NCI-H510A (cell line): ENCODE results near the gene OR4A16.

Experiments used
- DNase-seq: peaks from one replicate; lab custom pipeline; 2025; lab: John Stamatoyannopoulos, UW

OR4A16 gene, protein sequence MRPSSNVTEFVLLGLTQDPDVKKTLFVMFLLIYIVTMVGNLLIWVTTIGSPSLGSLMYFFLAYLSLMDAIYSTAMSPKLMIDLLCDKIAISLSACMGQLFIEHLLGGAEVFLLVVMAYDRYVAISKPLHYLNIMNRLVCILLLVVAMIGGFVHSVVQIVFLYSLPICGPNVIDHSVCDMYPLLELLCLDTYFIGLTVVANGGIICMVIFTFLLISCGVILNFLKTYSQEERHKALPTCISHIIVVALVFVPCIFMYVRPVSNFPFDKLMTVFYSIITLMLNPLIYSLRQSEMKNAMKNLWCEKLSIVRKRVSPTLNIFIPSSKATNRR

GRCh38 chr11:55342901-55343300 is at the start of gene OR4A16:
OR4A16 (plus strand) TSS chr11:55343201; CDS start chr11:55343201, 0 bp downstream.
- DNase-seq, result no peak

DNA sequence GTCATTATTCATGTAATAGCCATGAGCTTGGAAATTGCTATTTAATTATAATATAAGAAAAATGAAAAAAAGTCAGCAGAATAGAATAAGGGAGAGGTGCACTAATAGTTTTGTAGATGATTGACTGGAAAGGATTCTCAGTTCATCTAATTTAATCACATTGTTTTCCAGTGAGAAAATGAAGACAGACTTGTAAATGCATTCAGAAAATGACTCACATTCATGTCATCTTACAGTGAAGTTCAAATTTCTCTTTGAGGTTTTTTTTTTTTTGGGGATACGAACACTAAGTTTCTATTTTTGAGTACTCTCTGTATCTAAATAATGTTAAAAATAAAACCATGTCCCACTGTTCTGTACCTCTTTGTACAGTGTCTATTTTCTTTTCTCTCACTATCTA is 18.5 kb upstream of the OR4A16 start:
- no peak for DNase-seq

DNA sequence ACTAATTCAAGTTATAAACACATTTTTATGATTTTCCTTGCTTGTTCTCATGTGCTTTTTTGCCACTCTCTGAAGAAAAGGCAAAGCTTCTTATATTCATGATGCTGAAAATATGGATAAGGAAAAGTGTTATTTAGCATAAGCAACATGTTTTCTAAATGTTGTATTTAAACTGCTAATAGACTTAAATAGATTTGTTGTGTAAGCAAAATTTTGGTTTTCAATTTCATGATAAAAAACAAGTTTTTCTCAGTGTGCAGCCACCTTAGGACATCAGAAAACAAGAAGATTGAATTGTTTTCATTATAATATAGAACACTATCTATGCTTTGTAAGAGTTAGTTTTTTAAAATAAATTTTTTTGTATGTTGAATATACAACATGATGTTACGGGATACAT is 2.3 kb downstream of the OR4A16 start:
- DNase-seq, result no peak

DNA sequence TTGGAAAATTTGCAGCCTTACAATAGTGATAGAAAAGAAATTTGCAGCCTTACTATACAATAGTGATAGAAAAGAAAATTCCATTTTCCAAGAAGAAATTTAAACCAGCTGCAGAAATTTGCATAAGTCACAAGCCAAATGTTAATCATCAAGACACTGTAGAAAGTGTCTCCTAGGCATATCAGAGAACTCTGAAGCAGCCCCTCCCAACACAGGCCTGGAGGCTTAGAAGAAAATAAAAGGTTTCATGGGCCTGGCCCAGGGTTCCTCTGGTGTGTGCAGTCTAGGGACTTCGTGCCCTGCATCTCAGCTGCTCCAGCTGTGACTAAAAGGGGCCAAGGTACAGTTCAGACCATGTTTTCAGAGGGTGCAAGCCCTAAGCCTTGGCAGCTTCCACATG is 6.0 kb downstream of the OR4A16 start:
- DNase-seq, result no peak

- no peak for DNase-seq
Observed at GRCh38 chr11:55357560-55358184, 14.7 kb downstream of the OR4A16 start.

DNA sequence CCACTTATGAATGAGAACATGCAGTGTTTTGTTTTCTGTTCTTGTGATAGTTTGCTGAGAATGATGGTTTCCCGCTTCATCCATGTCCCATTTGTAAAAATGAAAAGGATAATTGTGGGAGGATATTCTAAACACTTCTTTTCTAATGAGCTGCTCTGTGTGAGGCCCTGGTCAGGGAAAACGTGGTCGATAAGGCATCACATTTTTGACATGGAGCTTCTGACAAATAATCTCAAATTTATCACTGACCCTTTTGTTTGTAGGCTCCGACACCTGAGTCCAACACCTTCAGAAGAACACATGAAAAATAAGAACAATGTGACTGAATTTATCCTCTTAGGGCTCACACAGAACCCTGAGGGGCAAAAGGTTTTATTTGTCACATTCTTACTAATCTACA is 24.7 kb downstream of the OR4A16 start, which contains the start of gene OR4A15:
Gene OR4A15, plus strand, starts transcription at position 301 of the 400 bp plus-strand sequence. Its CDS starts 0 bp downstream, at position 301.
- DNase-seq, result no peak
